ENCODE data around the gene SETD2.
"Not testable (repeated sequence)": the region's sequence is repeated elsewhere in the genome, so short reads cannot be mapped to it uniquely, and the experiment has no call there.

Gene SETD2, protein sequence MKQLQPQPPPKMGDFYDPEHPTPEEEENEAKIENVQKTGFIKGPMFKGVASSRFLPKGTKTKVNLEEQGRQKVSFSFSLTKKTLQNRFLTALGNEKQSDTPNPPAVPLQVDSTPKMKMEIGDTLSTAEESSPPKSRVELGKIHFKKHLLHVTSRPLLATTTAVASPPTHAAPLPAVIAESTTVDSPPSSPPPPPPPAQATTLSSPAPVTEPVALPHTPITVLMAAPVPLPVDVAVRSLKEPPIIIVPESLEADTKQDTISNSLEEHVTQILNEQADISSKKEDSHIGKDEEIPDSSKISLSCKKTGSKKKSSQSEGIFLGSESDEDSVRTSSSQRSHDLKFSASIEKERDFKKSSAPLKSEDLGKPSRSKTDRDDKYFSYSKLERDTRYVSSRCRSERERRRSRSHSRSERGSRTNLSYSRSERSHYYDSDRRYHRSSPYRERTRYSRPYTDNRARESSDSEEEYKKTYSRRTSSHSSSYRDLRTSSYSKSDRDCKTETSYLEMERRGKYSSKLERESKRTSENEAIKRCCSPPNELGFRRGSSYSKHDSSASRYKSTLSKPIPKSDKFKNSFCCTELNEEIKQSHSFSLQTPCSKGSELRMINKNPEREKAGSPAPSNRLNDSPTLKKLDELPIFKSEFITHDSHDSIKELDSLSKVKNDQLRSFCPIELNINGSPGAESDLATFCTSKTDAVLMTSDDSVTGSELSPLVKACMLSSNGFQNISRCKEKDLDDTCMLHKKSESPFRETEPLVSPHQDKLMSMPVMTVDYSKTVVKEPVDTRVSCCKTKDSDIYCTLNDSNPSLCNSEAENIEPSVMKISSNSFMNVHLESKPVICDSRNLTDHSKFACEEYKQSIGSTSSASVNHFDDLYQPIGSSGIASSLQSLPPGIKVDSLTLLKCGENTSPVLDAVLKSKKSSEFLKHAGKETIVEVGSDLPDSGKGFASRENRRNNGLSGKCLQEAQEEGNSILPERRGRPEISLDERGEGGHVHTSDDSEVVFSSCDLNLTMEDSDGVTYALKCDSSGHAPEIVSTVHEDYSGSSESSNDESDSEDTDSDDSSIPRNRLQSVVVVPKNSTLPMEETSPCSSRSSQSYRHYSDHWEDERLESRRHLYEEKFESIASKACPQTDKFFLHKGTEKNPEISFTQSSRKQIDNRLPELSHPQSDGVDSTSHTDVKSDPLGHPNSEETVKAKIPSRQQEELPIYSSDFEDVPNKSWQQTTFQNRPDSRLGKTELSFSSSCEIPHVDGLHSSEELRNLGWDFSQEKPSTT (N-terminal part only)

DNA sequence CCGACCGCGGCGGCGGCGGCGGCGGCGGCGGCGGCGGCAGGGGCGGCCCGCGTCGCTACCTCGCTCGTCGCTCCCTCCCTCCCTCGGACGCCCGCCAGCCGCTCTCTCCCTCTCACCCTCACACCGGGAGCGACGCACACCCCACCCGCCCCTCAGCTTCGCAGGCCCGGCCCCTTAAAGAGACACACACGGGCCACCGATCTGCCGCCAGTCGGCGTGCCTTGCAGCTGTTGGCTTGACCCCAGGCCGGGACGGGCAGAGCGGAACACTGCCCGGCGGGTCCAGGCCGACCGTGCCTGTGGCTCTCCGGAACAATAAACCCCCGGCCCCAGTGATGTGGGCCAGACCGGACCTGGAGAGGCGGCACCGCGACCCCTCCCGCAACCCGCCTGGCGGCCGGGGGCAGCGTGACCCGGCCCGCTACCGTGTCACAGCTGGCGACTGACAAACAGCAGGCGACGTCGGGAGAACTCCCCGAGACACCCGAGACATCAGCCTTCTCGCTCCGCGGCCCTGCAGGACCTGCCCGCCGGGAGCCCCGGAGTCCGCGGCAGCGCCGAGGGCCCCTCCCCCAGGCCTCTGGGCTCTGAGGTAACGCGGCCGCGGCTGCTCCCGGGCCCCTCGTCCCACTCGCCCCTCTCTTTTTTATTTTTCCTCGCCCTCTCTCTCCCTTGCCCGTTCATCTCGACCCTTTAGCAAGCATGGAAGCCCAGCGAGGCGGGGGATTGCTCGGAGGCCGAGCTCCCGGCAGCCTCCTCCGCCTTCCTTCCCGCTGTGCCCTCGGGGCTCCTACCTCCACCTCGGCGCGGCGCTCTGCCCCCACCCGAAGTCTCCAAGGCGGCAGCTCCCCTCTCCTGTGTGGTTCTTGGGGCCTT, at the start of gene SETD2:
Gene SETD2 (minus strand): TSS at position 107 of the 875 bp plus-strand sequence. CDS start 189 bp downstream, outside the sequence.
- DNase-seq: peak; percentile 84

DNA sequence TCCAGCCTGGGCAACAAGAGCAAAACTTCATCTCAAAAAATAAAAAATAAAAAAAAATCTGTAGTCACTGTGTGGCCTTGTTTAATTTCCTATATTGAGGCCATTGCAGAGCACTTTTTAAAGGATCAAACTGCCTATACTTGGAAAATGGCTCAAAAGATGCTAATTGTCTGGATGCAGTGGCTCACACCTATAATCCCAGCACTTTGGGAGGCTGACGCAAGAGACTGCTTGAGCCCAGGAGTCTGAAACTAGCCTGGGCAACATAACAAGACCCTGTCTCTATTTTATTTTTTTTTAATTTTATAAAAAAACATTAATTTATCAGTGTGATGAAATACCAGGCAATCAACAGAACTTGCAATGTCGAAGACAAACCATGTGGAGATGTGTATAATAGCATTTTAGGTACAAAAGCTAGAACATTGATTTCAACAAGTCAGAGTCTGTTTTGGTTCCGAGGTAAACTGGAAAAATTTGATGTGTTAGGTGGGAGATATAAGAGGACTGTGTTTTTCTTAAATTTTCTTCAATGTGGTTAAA, 47.0 kb upstream of the SETD2 start:
- no peak for DNase-seq

DNA sequence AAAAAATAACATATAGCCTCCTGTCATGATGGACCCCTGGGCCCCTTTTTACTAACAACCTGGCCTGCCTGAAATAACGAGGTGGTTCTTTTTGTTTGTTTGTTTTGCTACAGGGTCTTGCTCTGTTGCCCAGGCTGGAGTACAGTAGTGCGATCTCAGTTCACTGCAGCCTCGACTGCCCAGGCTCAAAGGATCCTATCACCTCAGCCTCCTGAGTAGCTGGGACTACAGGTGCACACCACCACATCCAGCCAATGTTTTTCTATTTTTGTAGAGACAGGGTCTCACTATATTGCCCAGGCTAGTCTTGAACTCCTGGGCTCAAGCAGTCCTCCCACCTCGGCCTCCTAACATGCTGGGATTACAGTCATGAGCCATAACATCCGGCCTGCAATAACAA, 42.1 kb upstream of the SETD2 start:
- DNase-seq: not testable (repeated sequence)

DNA sequence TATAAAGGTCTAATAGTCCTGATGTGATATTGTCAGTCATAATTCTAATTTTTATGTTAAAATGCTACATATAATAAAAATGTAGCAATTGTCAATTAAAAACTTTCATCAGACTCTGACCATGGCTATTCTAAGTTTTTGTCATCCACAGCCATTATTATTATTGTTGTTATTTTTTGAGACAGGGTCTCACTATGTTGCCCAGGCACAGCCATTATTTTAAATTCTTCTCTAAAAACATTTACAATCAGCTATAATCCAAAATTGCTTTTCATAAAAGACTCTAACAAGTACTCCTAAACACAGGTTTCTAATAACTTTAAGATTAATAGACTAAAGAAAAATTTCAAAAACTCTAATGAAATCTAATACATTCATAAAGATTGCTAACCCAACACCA, 41.0 kb upstream of the SETD2 start:
- no peak for DNase-seq

DNA sequence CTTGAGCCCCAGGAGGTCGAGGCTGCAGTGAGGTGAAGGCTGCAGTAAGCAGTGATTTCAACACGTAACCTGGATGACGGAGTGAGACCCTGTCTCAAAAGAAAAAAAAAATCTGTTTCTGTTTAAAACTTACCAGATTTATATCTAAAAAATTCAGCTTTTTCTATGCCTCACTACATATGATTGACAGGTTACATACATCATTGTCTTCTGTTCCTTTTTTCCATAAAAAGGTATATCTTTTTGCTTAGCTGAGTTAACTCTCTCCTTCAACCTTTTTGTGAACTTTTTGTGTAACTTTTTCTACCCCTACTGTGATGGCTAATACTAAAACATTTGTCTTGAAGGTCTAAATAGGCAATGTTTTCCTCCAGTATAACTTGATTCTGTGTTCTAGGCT, 38.6 kb upstream of the SETD2 start:
- DNase-seq: no peak

DNA sequence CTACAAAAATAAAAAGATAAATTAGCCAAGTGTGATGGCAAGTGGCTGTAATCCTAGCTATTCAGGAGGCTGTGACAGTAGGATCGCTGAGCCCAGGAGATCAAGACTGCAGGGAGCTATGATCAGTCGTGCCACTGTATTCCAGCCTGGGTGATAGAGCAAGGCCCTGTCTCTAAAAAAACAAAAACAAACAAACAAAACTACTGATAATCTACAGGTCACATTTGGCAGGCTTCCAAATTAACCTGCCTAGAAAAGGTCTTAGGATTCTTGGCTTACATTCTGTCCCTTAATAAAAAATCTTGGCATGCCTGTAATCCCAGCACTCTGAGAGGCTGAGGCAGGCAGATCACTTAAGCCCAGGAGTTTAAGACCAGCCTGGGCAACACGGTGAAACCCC, 33.4 kb upstream of the SETD2 start:
- no peak for DNase-seq

DNA sequence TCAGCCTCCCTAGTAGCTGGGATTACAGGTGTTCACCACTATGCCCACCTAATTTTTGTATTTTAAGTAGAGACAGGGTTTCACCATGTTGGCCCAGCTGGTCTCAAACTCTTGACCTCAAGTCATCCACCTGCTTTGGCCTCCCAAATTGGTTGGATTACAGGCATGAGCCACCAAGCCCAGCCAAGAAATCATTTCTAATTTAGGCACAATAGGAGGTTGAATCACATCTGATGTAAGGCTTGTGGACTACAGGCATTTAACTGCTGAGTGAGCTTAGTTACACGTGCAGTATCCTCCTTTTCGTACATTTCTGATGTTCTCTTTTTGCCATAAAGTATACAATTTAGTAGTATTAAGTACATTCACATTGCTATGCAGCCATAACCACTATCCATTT, 31.1 kb upstream of the SETD2 start:
- DNase-seq: no peak

DNA sequence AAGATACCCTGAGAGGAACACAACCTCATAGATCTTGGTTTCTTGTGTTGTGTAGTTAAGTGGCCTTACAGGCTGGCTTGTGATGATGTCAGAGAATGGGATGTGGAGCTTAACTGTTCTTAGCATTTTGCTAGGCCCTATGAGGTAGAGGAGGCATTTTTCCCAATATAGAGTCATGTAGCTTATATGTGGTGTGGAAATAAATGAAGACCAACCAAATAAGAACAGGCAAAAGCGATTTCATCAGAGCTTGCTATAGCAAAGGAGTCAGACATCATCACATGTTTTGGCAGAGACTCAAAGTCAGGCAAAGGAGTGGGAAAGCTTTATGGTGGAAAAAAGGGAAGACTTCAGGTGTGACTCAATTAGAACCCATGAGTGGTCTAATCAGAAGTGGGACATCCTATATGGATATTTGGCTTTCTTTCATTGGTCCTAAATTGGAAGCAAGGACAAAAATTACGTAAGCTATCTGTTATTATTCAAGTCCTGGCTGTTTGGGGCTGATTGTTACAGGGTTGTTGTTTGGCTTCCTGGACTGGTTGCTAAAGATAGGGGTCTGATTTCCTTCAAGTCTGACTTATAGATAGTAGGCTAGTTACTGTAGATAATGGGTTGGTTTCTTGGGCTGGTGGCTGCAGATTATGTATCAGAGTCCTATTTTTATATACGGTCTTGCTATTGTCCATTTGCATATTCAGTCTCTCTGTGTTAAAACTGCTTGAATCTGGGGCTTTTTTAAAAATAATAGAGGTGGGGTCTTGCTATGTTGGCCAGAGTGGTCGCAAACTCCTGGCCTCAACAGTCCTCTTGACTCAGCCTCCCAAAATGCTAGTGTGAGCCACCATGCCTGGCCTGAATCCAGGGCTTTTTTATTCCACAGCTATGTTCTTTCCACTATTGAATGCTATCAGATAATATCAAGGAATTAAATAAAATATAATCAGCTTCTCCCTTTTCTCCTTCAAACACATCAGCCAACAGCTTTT, 30.3 kb upstream of the SETD2 start:
- DNase-seq: no peak

DNA sequence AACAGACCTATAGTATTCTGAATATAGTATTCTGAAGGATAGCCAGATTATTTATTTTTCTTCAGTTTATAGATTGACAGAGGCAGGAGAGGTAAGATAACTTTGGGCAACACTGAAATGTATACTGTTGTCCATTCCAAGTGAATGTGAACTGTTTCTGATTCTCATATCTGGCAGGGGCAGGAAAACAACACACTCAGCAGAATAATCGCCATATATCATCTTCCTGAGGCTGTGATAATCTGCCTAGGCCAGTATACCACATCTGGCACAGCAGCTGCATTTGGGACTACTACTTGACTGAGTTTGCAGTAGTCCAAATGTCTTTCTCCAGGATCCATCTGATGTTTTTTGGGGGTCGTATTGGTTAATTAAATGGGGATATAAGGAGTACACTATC, 22.4 kb upstream of the SETD2 start:
- no peak for DNase-seq

DNA sequence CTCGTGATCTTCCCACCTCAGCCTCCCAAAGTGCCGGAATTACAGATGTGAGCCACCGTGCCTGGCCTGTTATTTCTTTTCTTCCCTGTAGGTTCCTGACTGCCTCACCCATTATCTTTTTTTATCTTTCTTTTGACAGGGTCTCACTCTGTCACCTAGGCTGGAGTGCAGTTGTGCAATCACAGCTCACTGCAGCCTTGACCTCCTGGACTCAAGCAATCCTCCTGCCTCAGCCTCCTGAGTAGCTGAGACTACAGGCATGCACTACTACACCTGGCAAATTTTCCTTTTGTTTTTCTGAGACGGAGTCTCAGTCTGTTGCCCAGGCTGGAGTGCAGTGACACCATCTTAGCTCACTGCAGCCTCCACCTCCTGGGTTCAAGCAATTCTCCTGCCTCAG, 17.8 kb upstream of the SETD2 start:
- not testable (repeated sequence) for DNase-seq

DNA sequence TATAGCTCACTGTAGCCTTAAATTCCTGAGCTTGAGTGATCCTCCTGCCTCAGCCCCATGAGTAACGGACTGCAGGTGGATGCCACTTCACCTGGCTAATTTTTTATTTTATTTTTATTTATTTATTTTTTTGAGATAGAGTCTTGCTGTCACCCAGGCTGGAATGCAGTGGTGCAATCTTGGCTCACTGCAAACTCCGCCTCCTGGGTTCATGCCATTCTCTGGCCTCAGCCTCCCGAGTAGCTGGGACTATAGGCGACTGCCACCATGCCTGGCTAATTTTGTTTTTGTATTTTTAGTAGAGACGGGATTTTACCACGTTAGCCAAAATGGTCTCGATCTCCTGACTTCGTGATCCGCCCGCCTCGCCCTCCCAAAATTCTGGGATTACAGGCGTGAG, 16.1 kb upstream of the SETD2 start:
- not testable (repeated sequence) for DNase-seq

DNA sequence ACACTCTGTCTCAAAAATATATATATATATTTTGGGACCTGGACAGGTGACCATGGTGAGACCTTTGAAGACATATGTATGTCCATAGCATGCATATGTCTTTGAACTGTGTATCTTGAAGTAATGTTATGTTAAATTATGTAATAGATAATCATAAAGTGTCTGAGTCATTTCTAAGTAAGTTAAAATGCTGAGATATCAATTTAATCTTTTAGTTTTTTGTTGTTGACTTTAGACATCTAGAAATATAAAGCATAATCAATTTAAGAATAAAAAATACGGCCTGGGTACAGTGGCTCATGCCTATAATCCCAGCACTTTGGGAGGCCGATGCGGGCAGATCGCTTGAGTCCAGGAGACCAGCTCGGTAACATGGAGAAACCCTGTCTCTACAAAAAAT, 12.7 kb upstream of the SETD2 start:
- no peak for DNase-seq

DNA sequence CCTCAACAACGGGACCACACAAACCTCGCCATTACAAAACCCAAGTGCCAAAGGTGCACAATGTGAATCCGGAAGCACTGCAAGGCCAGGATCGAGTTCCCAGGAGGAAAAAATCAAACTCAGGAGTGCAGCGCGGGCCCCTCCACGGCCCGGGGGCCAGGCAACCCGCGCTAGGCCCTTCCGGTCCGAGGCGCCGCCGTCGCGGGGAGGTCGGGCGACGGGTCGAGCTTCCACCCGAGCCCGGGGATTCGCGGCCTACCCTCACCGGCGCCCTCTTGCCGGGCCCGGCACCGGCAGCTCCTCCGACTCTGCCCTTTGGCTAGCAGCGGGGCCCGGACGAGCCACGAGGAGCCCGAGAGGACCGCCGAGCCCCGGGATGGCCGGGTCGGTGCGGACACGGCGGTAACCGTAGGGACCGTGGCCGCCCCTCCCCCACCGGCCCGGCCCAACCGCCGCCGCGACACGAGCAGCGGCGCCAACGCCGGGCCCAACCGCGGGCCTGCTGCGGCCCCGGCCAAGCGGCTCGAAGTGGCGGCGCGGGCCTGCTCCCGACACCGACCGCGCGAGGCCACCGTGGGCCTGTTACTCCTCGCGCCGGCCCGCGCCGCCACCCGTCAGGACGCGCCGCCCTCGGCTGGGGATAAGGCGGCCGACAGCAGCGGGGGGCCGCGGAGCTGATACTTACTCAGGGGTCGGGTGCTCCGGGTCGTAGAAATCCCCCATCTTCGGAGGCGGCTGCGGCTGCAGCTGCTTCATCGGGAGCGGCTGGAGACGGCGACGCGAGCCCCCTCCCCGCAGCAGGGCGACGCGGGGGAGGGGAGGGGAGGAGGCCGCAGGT, 525 bp downstream of the SETD2 start:
- peak; percentile 77 for DNase-seq

DNA sequence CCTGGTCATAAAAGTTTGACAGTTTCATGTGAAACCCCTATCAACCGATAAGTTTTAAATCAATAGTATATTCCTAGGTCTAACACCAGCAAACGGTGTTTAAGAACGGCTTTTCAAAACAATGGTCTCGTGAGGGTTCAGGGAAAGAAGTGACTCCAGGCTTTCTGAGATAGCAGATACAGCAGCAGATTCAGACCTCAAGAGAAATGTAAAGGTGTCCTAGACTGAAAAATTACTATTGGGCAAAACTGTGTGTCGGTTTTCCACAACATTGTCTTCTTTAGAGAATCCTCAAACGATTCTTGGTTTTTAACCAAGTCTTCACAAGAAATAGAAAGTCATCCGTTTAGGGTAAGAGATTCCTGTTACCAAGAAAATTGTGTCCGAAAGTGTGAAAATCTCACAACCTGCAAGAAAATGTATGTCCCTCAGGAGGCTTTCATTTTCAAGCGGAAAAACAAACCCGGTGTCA, 1.2 kb downstream of the SETD2 start:
- no peak for DNase-seq

DNA sequence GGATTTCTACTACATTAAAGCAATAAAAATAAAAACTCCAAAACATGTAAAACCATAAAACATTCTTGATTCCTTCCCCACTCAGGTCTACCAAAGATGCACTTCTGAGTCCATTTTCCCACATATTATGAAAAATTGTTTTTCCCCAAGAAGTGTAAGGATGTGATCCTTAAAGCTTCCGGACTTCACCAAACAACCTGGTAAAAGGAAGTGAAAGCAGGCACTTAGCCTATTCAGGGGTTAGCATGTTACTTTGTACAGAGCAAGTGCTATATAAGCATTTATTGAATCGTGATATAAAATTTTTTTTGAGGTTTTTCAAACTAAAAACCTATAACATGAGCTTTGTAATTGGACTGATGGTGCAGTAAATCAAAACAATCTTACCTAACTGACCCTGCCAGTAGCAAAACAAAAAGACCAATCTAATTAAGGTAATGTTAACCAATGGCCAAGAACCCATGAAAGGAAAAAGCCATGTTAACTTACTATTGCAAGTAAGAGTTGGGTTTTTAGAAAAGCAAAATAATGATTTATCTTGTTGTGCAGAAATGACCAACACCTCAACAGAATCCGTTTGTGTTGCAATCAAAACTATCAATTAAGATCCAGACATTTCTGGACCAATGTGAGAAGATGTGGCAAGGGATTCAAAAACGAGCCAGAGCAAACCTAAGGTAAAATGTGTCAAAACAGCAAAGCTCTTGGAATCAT, 1.8 kb downstream of the SETD2 start:
- no peak for DNase-seq

DNA sequence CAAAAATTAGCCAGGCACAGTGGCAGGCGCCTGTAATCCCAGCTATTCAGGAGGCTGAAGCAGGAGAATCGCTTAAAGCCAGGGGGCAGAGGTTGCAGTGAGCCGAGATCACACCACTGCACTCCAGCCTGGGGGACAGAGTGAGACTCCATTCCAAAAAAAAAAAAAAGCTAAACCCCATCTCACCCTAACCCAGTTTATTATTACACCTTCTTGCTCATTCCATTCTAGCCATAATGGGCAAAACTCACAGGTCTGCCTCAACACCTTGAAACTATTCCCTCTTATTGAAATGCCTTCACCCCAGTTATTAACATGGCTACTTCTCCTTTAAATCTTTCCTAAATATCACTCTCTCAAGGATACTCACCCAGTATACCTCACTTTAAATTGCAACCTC, 4.1 kb downstream of the SETD2 start:
- no peak for DNase-seq

DNA sequence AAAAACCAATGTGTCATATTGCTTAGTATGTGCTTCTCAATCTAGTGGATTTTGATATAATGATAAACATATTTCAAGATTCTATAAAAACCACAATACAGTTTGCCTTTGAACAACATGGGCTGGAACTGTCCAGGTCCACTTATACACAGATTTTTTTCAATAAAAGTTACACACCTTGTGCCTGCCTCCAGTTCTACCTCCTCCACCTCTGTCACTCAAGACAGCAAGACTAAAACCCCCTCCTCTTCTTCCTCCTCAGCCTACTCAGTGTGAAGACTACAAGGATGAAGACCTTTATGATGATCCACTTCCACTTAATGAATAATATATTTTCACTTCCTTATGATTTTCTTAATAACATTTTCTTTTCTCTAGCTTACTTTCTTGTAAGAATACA, 5.7 kb downstream of the SETD2 start:
- DNase-seq: no peak

DNA sequence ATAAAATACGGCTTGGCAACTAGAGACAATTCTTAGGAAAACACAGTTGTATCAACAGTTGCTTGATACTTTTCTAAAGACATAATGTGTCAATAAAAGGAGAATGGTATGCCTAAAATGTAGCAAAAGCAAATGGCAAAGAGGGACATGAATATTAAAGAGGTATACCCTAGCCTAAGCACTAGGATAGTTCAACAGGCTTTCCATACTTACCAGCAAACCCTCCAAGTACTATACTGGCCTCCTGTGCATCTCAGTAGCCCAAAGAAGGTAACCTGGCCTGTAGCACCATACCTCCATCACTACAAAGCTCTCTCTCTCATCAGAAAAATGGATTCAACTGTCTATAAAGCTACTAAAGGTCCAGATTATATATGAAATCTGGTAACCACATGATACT, 7.5 kb downstream of the SETD2 start:
- DNase-seq: no peak

DNA sequence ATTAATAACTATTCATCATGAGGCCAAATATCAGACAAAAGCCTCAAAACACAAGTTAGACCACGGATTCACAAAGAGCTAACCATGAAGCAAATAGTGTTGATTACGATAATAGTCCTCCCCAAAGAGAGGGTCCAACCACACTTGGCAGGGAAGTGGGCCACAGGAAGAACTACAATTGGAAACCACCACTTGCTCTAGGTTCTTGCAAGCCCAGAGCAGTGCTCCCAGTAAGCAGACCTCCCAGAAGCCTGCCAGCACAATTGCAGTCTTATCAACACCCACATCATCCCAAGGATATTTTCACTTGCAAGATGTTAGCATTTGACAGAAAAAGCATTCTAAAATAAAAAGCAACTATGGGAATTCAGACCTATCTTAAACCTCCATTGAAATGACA, 11.3 kb downstream of the SETD2 start:
- no peak for DNase-seq

All from activated T-cell treated with anti-CD3 and anti-CD28 coated beads, Interleukin-2, amount 50 U/mL, for 1 hour (primary cell).